Measurements from ENCODE around the gene LPP. TPM values are rescaled to one million over a fixed set of nuclear protein-coding genes. Genes with fewer than 3 reads are reported as not detected.

Gene LPP
- total RNA-seq, 6 experiments from 2014 or later, result 41.5 to 90.5 (median 69.5) TPM

DNA sequence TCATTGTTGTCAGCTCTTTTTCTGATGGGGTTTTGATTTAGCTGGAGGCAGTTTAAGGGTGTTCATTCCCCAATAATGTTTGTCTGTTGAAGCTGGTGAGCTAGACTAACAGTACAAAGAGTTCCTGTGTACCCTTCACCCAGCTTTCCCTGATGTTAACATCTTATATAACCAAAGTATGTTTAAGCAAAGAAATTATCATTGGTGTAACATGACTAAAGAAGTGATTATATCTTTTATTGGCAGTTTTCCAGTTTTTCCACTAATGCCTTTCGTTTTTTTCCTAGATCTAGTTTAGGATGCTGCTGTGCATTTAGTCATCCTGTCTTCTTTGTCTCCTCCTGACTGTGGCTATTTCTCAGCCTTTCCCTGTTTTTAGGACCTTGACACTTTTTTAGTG lies 165.6 kb downstream of the LPP start:
- Histone ChIP-seq H3K36me3 (no peaks in the 10 kb centered on the region), H3K9me3 (no peaks in the 10 kb centered on the region), H3K4me1 (peaks cover 0 to 25% (median 6%) of the 10 kb centered on the region in 4 donors), H3K27ac (no peak overlapping the region), H3K27me3 (no peaks in the 10 kb centered on the region), H3K4me3 (no peak overlapping the region)
- 23% methylated on average over 1 of the region's 1 CpG for WGBS (ENCODE audit: insufficient coverage, low coverage, low lambda C conversion rate, missing lambda C conversion rate)
- DNase-seq (no peak), ATAC-seq (no peak)
- intact Hi-C loops (cut with DNase I), result no loop called here
- TF ChIP-seq, protein P1, sequence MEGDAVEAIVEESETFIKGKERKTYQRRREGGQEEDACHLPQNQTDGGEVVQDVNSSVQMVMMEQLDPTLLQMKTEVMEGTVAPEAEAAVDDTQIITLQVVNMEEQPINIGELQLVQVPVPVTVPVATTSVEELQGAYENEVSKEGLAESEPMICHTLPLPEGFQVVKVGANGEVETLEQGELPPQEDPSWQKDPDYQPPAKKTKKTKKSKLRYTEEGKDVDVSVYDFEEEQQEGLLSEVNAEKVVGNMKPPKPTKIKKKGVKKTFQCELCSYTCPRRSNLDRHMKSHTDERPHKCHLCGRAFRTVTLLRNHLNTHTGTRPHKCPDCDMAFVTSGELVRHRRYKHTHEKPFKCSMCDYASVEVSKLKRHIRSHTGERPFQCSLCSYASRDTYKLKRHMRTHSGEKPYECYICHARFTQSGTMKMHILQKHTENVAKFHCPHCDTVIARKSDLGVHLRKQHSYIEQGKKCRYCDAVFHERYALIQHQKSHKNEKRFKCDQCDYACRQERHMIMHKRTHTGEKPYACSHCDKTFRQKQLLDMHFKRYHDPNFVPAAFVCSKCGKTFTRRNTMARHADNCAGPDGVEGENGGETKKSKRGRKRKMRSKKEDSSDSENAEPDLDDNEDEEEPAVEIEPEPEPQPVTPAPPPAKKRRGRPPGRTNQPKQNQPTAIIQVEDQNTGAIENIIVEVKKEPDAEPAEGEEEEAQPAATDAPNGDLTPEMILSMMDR (IDR thresholded peaks at IDR 0.05), result no peak

DNA sequence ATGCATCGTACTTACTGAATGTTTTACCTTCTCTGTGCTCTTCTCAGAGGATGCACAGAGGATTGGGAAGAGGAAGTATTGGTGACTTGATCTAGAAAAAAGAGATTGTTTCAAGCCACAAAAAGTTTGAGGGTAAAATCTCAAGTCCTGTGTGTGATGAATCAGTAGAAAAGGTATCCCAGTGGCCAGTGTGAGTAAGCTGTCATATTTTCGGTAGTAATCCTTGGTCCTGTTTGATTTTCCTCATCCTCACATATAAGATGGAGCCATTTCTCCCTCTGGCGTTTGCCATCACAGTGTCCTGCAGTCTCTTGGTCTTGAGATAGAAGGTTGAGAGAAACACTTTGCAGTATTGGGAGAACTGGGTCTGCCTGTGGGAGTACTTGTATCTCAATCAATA lies 166.8 kb downstream of the LPP start:
- Histone ChIP-seq H3K27ac (no peak overlapping the region), H3K4me3 (no peak overlapping the region)

DNA sequence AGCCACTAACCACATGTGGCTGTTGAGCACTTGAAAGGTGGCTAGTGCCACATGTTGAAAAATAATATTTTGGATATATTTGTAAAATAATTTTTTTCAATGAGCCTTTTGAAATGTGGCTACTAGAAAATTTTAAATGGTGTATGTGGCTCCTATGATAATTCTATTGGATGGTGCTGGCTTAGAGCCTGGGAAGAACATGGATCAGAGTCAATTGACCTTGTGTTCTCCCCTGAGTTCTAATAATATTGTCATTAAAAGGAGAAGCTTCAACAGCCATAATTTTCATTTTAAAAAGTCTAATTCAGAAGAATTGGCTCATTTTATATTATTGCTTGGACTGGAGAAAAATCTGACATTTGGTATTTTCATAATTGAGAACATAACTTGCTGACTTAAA lies 167.3 kb downstream of the LPP start:
- no peak for ATAC-seq
- H3K9me3 ChIP-seq, result no peaks in the 10 kb centered on the region
- H3K4me1 ChIP-seq, result peaks cover 0 to 18% (median 4%) of the 10 kb centered on the region in 4 donors
- H3K27me3 ChIP-seq, result no peaks in the 10 kb centered on the region
- TF ChIP-seq POLR2A (IDR thresholded peaks at IDR 0.05), result no peak
- TF ChIP-seq, protein P1 (IDR thresholded peaks at IDR 0.05), result no peak
- H3K27ac ChIP-seq, result no peak overlapping the region
- DNase-seq, result no peak
- no peaks in the 10 kb centered on the region for H3K36me3 ChIP-seq
- no peak overlapping the region for H3K4me3 ChIP-seq
- intact Hi-C loops (cut with DNase I), result no loop called here

More for the DNA sequence above, 166.8 kb downstream of the LPP start:
- H3K36me3 ChIP-seq, result no peaks in the 10 kb centered on the region
- DNase-seq, result no peak
- H3K9me3 ChIP-seq, result no peaks in the 10 kb centered on the region
- H3K27me3 ChIP-seq, result no peaks in the 10 kb centered on the region
- ATAC-seq, result no peak
- WGBS (ENCODE audit: insufficient coverage, low coverage, low lambda C conversion rate, missing lambda C conversion rate), result 73% methylated on average over 3 of the region's 3 CpGs
- intact Hi-C loops (cut with DNase I), result no loop called here
- peaks cover 0 to 19% (median 6%) of the 10 kb centered on the region in 4 donors for H3K4me1 ChIP-seq
- TF ChIP-seq, protein P1 (IDR thresholded peaks at IDR 0.05), result no peak
- TF ChIP-seq POLR2A (IDR thresholded peaks at IDR 0.05), result no peak

DNA sequence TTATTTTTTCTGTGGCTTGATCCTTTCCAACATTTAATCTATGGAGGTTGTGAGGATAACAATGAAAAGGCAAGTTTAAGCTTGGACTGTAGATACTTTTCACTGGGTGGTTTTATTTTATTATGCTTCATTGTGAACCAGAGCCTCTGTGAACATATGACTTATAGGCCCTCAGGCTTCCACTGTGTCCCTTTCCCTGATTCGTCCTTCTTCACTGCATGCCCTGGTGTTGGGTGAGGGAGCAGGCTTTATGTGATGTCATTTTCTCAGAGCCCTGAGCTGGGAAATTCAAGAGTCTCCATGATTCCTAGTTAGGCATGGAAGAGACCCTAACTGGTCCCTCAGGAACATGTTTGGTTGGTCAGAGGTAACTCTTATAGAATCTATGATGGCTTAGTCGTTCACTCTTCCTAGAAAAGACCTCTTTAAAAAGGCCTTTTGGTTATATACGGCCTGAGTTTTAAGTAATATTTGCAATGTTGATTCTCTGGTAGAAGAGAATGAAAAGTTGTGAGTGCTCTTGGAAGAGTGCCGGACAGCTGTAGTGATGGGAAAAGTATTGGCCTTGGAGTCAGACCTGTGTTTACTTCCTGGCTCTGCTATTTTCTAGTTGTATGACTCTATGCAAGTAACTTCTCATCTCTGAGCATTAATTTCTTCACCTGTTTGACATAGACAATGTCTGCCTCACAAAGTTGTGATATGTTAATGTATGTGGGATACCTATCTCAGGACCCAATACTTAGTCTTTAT lies 168.4 kb downstream of the LPP start:
- DNase-seq, result no peak

More for the DNA sequence above, 168.4 kb downstream of the LPP start:
- 94% methylated on average over 3 of the region's 4 CpGs for WGBS (ENCODE audit: insufficient coverage, low coverage, low lambda C conversion rate, missing lambda C conversion rate)
- Histone ChIP-seq H3K4me1 (peaks cover 0 to 12% (median 0%) of the 10 kb centered on the region in 4 donors), H3K36me3 (no peaks in the 10 kb centered on the region), H3K27me3 (no peaks in the 10 kb centered on the region), H3K9me3 (no peaks in the 10 kb centered on the region), H3K4me3 (no peak overlapping the region), H3K27ac (no peak overlapping the region)
- TF ChIP-seq, protein P1 (IDR thresholded peaks at IDR 0.05), result no peak
- TF ChIP-seq POLR2A (IDR thresholded peaks at IDR 0.05), result no peak
- no peak for ATAC-seq
- intact Hi-C loops (cut with DNase I), result no loop called here

All from right lobe of liver (tissue), 6 donors.